ENCODE results near the gene C11orf98.
"Not testable (repeated sequence)": the region's sequence is repeated elsewhere in the genome, so short reads cannot be mapped to it uniquely, and the experiment has no call there.

DNA sequence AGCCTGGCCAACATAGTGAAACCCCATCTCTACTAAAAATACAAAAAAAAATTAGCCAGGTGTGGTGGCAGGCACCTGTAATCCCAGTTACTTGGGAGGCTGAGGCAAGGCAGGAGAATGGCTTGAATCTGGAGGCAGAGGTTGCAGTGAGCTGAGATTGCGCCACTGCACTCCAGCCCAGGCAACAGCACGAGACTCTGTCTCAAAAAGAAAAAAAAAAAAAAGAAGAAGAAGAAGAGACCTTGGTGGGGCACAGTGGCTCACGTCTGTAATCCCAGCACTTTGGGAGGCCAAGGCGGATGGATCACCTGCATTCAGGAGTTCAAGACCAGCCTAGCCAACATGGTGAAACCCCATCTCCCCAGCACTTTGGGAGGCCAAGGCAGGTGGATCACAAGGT lies 38.9 kb upstream of the C11orf98 start:
- not testable (repeated sequence) for TF ChIP-seq CTCF (IDR thresholded peaks at IDR 0.05); SMAD3 (CRISPR knock-in tag; IDR thresholded peaks at IDR 0.05; ENCODE audit: borderline replicate concordance); SMAD4 (CRISPR knock-in tag; IDR thresholded peaks at IDR 0.05); PREB (CRISPR knock-in tag; IDR thresholded peaks at IDR 0.05; ENCODE audit: borderline replicate concordance); ETV6 (CRISPR knock-in tag; IDR thresholded peaks at IDR 0.05); MAX (CRISPR knock-in tag; IDR thresholded peaks at IDR 0.05); NR2C2 (CRISPR knock-in tag; IDR thresholded peaks at IDR 0.05)
- TF ChIP-seq, protein P1, sequence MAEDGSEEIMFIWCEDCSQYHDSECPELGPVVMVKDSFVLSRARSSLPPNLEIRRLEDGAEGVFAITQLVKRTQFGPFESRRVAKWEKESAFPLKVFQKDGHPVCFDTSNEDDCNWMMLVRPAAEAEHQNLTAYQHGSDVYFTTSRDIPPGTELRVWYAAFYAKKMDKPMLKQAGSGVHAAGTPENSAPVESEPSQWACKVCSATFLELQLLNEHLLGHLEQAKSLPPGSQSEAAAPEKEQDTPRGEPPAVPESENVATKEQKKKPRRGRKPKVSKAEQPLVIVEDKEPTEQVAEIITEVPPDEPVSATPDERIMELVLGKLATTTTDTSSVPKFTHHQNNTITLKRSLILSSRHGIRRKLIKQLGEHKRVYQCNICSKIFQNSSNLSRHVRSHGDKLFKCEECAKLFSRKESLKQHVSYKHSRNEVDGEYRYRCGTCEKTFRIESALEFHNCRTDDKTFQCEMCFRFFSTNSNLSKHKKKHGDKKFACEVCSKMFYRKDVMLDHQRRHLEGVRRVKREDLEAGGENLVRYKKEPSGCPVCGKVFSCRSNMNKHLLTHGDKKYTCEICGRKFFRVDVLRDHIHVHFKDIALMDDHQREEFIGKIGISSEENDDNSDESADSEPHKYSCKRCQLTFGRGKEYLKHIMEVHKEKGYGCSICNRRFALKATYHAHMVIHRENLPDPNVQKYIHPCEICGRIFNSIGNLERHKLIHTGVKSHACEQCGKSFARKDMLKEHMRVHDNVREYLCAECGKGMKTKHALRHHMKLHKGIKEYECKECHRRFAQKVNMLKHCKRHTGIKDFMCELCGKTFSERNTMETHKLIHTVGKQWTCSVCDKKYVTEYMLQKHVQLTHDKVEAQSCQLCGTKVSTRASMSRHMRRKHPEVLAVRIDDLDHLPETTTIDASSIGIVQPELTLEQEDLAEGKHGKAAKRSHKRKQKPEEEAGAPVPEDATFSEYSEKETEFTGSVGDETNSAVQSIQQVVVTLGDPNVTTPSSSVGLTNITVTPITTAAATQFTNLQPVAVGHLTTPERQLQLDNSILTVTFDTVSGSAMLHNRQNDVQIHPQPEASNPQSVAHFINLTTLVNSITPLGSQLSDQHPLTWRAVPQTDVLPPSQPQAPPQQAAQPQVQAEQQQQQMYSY (CRISPR knock-in tag; IDR thresholded peaks at IDR 0.05): not testable (repeated sequence)

Data from WTC11 (cell line).